Neural progenitor cell (in vitro differentiated cells): ENCODE measurements around the gene THSD4. TPM values are rescaled to one million over a fixed set of nuclear protein-coding genes. Genes with fewer than 3 reads are reported as not detected.

ENCODE experiments used
- DNase-seq: peaks from one replicate; pipeline ENCODE4 v3.0.0-alpha.2; 2016; ENCODE audit warnings: low spot score
- H2AFZ ChIP-seq: fragments of 200-600 bp; sonication (generic); replicated peaks from 2 replicates; pipeline ENCODE4 v1.6.1; 2016; ENCODE audit warnings: antibody characterized with exemption
- H3F3A ChIP-seq: fragments of 200-600 bp; sonication (generic); 2 replicates; pipeline ENCODE4 v1.6.1; 2016; ENCODE audit warnings: antibody characterized with exemption, low read depth
- H3K27ac ChIP-seq: fragments of 200-600 bp; sonication (generic); 2 replicates; pipeline ENCODE4 v1.5.1; 2016; ENCODE audit warnings: mild to moderate bottlenecking
- H3K27me3 ChIP-seq: fragments of 200-600 bp; sonication (generic); 2 replicates; pipeline ENCODE4 v1.6.1; 2016; ENCODE audit warnings: mild to moderate bottlenecking, moderate library complexity
- H3K36me3 ChIP-seq: fragments of 200-600 bp; sonication (generic); 2 replicates; pipeline ENCODE4 v1.5.1; 2016
- H3K4me1 ChIP-seq: fragments of 200-600 bp; sonication (generic); 2 replicates; pipeline ENCODE4 v1.6.1; 2016; ENCODE audit warnings: mixed run types
- H3K4me2 ChIP-seq: fragments of 200-600 bp; sonication (generic); 2 replicates; pipeline ENCODE4 v1.6.1; 2016
- H3K4me3 ChIP-seq: fragments of 200-600 bp; sonication (generic); 2 replicates; pipeline ENCODE4 v1.5.1; 2016
- H3K79me2 ChIP-seq: fragments of 200-600 bp; sonication (generic); 2 replicates; pipeline ENCODE4 v1.6.1; 2016; ENCODE audit warnings: low read depth
- H3K9ac ChIP-seq: fragments of 200-600 bp; sonication (generic); 2 replicates; pipeline ENCODE4 v1.6.1; 2016
- H3K9me3 ChIP-seq: fragments of 200-600 bp; sonication (generic); 2 replicates; pipeline ENCODE4 v1.5.1; 2016; ENCODE audit warnings: low read depth
- H4K20me1 ChIP-seq: fragments of 200-600 bp; sonication (generic); 2 replicates; pipeline ENCODE4 v1.6.1; 2016; ENCODE audit warnings: low read depth
- H3K27ac Mint-ChIP-seq: 3 replicates; pipeline ENCODE4 v1.8.0; 2021; ENCODE audit warnings: mixed read lengths
- H3K27me3 Mint-ChIP-seq: 2 replicates; pipeline ENCODE4 v1.8.0; 2022; ENCODE audit warnings: low read depth, mild to moderate bottlenecking, inconsistent platforms, moderate library complexity, mixed read lengths; ENCODE audit not compliant: insufficient read depth
- H3K36me3 Mint-ChIP-seq: 3 replicates; pipeline ENCODE4 v1.8.0; 2021; ENCODE audit warnings: mixed read lengths
- H3K4me1 Mint-ChIP-seq: 3 replicates; pipeline ENCODE4 v1.8.0; 2021; ENCODE audit warnings: mixed read lengths
- H3K4me3 Mint-ChIP-seq: 3 replicates; pipeline ENCODE4 v1.8.0; 2021; ENCODE audit warnings: mild to moderate bottlenecking, moderate library complexity, mixed read lengths
- H3K9me3 Mint-ChIP-seq: 3 replicates; pipeline ENCODE4 v1.8.0; 2020; ENCODE audit warnings: mixed read lengths
- CTCF ChIP-seq: fragments of 200-600 bp; sonication (generic); IDR thresholded peaks from 2 replicates; pipeline ENCODE4 v1.5.1; 2017; ENCODE audit warnings: antibody characterized with exemption, mild to moderate bottlenecking
- EZH2 ChIP-seq: fragments of 200-600 bp; sonication (generic); IDR thresholded peaks from 2 replicates; pipeline ENCODE4 v1.6.1; 2017; ENCODE audit warnings: antibody characterized with exemption, mild to moderate bottlenecking, moderate library complexity
- EZH2phosphoT487 ChIP-seq: fragments of 200-600 bp; sonication (generic); IDR thresholded peaks from 2 replicates; pipeline ENCODE4 v1.6.1; 2017; ENCODE audit warnings: antibody characterized with exemption
- total RNA-seq: library from RNA; depleted of rRNA; stranded (reverse); fragments of >200 nt; gene quantifications from 2 replicates; pipeline ENCODE4 v1.2.3, GENCODE V29; 2015; ENCODE audit warnings: low replicate concordance

The THSD4 gene
- total RNA-seq, 1 donor from 2014 or later: 2.4 TPM

- H3K36me3 ChIP-seq: no peaks in the 10 kb centered on the region
- H3K27me3 Mint-ChIP-seq: peaks cover 2% of the 10 kb centered on the region
Measured at GRCh38 chr15:71345186-71345585, 229.9 kb downstream of the THSD4 start.

GRCh38 chr15:71346464-71346863, 231.2 kb downstream of the THSD4 start:
- TF ChIP-seq CTCF (no peak), EZH2 (no peak), EZH2phosphoT487 (no peak)
- Histone ChIP-seq H2AFZ (no peak overlapping the region), H3F3A (no peaks in the 10 kb centered on the region), H4K20me1 (no peaks in the 10 kb centered on the region), H3K4me3 (no peak overlapping the region), H3K27me3 (no peaks in the 10 kb centered on the region), H3K4me1 (no peaks in the 10 kb centered on the region), H3K9ac (no peak overlapping the region), H3K36me3 (no peaks in the 10 kb centered on the region), H3K79me2 (no peaks in the 10 kb centered on the region), H3K9me3 (no peaks in the 10 kb centered on the region), H3K27ac (no peak overlapping the region), H3K4me2 (no peak overlapping the region)
- no peaks in the 10 kb centered on the region for H3K9me3 Mint-ChIP-seq
- H3K27ac Mint-ChIP-seq: no peak overlapping the region
- no peaks in the 10 kb centered on the region for H3K36me3 Mint-ChIP-seq
- H3K4me1 Mint-ChIP-seq: peaks cover 8% of the 10 kb centered on the region
- H3K4me3 Mint-ChIP-seq: no peak overlapping the region
- peaks cover 2% of the 10 kb centered on the region for H3K27me3 Mint-ChIP-seq
- no peak for DNase-seq

More at GRCh38 chr15:71345186-71345585, 229.9 kb downstream of the THSD4 start:
- H3K4me1 ChIP-seq: no peaks in the 10 kb centered on the region
- no peak overlapping the region for H2AFZ ChIP-seq
- H3K36me3 Mint-ChIP-seq: no peaks in the 10 kb centered on the region
- H3K9me3 ChIP-seq: no peaks in the 10 kb centered on the region
- no peaks in the 10 kb centered on the region for H3F3A ChIP-seq
- no peak overlapping the region for H3K4me3 Mint-ChIP-seq
- peaks cover 3% of the 10 kb centered on the region for H3K4me1 Mint-ChIP-seq
- no peaks in the 10 kb centered on the region for H4K20me1 ChIP-seq
- no peaks in the 10 kb centered on the region for H3K27me3 ChIP-seq
- no peaks in the 10 kb centered on the region for H3K79me2 ChIP-seq
- no peak overlapping the region for H3K27ac Mint-ChIP-seq
- H3K4me3 ChIP-seq: no peak overlapping the region
- no peak overlapping the region for H3K9ac ChIP-seq
- no peaks in the 10 kb centered on the region for H3K9me3 Mint-ChIP-seq
- DNase-seq: no peak
- no peak overlapping the region for H3K27ac ChIP-seq
- no peak overlapping the region for H3K4me2 ChIP-seq
- no peak for TF ChIP-seq EZH2
- no peak for TF ChIP-seq CTCF
- no peak for TF ChIP-seq EZH2phosphoT487

- TF ChIP-seq CTCF (no peak), EZH2 (no peak), EZH2phosphoT487 (no peak)
- no peaks in the 10 kb centered on the region for H3K9me3 Mint-ChIP-seq
- no peaks in the 10 kb centered on the region for H3K79me2 ChIP-seq
- no peaks in the 10 kb centered on the region for H3K9me3 ChIP-seq
- H3K27ac ChIP-seq: no peak overlapping the region
- H3K36me3 ChIP-seq: no peaks in the 10 kb centered on the region
- H4K20me1 ChIP-seq: no peaks in the 10 kb centered on the region
- no peak overlapping the region for H3K4me2 ChIP-seq
- H3K27ac Mint-ChIP-seq: no peak overlapping the region
- no peak for DNase-seq
- H3K9ac ChIP-seq: no peak overlapping the region
- no peak overlapping the region for H2AFZ ChIP-seq
- H3K4me1 Mint-ChIP-seq: peaks cover 8% of the 10 kb centered on the region
- no peaks in the 10 kb centered on the region for H3K27me3 ChIP-seq
- H3K4me3 ChIP-seq: no peak overlapping the region
- no peaks in the 10 kb centered on the region for H3F3A ChIP-seq
- no peaks in the 10 kb centered on the region for H3K4me1 ChIP-seq
- no peaks in the 10 kb centered on the region for H3K36me3 Mint-ChIP-seq
- H3K4me3 Mint-ChIP-seq: no peak overlapping the region
- peaks cover 2% of the 10 kb centered on the region for H3K27me3 Mint-ChIP-seq
Measured at GRCh38 chr15:71348597-71348996, 233.3 kb downstream of the THSD4 start.
